AG08396 (cell line): ENCODE results near the gene CAMTA1.

Experiments
- DNase-seq: peaks from one replicate; pipeline ENCODE4 v3.0.0; 2012; ENCODE audit warnings: low spot score, mixed read lengths

Gene CAMTA1

GRCh38 chr1:7077136-7077535 is 291.9 kb downstream of the CAMTA1 start:
- DNase-seq = no peak

GRCh38 chr1:7077970-7078369 is 292.7 kb downstream of the CAMTA1 start:
- DNase-seq = no peak

- no peak for DNase-seq
Observed at GRCh38 chr1:7079637-7080036, 294.4 kb downstream of the CAMTA1 start.

GRCh38 chr1:7084232-7084894 is 299.1 kb downstream of the CAMTA1 start:
- DNase-seq = no peak

- no peak for DNase-seq
Observed at GRCh38 chr1:7085521-7085920, 300.3 kb downstream of the CAMTA1 start.

- no peak for DNase-seq
Observed at GRCh38 chr1:7086106-7086505, 300.9 kb downstream of the CAMTA1 start.

GRCh38 chr1:7087888-7088287 is 302.6 kb downstream of the CAMTA1 start:
- DNase-seq = no peak

- no peak for DNase-seq
Observed at GRCh38 chr1:7089497-7089896, 304.2 kb downstream of the CAMTA1 start.

GRCh38 chr1:7093297-7093696 is 308.0 kb downstream of the CAMTA1 start:
- no peak for DNase-seq

GRCh38 chr1:7094086-7094485 is 308.8 kb downstream of the CAMTA1 start:
- no peak for DNase-seq

GRCh38 chr1:7094509-7094908 is 309.3 kb downstream of the CAMTA1 start:
- DNase-seq = no peak

GRCh38 chr1:7095343-7095964 is 310.2 kb downstream of the CAMTA1 start:
- no peak for DNase-seq

- no peak for DNase-seq
Observed at GRCh38 chr1:7097938-7098592, 312.8 kb downstream of the CAMTA1 start.

- DNase-seq = no peak
Observed at GRCh38 chr1:7098641-7099040, 313.4 kb downstream of the CAMTA1 start.

GRCh38 chr1:7100479-7100878 is 315.2 kb downstream of the CAMTA1 start:
- DNase-seq = no peak

GRCh38 chr1:7101187-7101586 is 315.9 kb downstream of the CAMTA1 start:
- DNase-seq = no peak

GRCh38 chr1:7103361-7103782 is 318.1 kb downstream of the CAMTA1 start:
- no peak for DNase-seq

GRCh38 chr1:7103874-7104273 is 318.6 kb downstream of the CAMTA1 start:
- DNase-seq = no peak

GRCh38 chr1:7104339-7104738 is 319.1 kb downstream of the CAMTA1 start:
- DNase-seq = no peak

GRCh38 chr1:7105269-7105668 is 320.0 kb downstream of the CAMTA1 start:
- no peak for DNase-seq

- no peak for DNase-seq
Observed at GRCh38 chr1:7106442-7107108, 321.3 kb downstream of the CAMTA1 start.

GRCh38 chr1:7107109-7107830 is 322.0 kb downstream of the CAMTA1 start:
- no peak for DNase-seq
